Sigmoid colon (tissue), 4 donors: Measurements from ENCODE around the gene C1orf35.

Experiments used
- EP300 ChIP-seq, 4 donors: sonication (generic); formaldehyde crosslinking; IDR thresholded peaks; one replicate each; pipeline ENCODE4 v1.6.1; 2017; ENCODE audit warnings: antibody characterized with exemption in 4 of 4
- POLR2AphosphoS5 ChIP-seq, 4 donors: sonication (generic); formaldehyde crosslinking; IDR thresholded peaks; one replicate each; pipeline ENCODE4 v1.6.1; 2017; ENCODE audit warnings: antibody characterized with exemption in 4 of 4
- TF ChIP-seq, protein P1 (sequence below), 4 experiments: fragments of 450-650 bp in 3 of 4; fragments of 200-600 bp in 1 of 4; IDR thresholded peaks; one replicate each; pipeline ENCODE4 v1.5.1; 2016 to 2019; ENCODE audit warnings: antibody characterized with exemption in 4 of 4, mild to moderate bottlenecking in 3 of 4, moderate library complexity in 2 of 4

DNA sequence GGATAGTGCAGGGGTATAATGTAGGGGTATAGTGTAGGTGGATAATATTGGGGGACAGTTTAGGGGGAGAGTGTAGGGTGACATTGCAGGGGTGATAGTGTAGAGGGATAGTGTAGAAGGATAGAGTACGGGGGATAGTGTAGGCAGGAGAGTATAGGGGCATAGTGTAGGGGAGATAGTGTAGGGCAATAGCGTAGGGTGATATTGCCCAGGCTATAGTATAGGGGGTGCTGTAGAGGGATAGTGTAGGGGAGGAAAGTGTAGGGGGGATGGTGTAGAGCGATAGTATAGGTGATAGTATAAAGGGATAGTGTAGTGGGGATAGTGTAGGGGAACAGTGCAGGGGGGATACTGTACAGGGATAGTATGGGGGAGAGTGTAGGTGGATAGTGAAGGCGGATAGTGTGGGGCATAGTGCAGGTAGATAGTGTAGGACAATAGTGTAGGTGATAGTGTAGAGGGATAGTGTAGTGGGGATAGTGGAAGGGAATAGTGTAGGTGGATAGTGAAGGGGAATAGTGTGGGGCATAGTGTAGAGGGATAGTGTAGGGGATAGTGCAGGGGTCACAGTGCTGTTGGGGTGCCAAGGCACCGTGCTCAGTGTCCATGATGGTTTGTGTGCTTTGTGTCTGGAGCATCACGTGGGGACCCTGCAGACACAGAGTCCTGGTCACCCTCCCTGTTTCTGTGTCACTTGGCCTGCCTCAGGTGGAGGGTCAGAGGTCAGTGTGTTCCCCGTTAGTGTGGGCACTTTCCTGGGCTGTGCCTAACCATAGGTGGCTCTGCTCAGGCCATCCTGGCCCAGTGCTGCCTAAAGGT is 31.1 kb downstream of the C1orf35 start:
- TF ChIP-seq, protein P1, sequence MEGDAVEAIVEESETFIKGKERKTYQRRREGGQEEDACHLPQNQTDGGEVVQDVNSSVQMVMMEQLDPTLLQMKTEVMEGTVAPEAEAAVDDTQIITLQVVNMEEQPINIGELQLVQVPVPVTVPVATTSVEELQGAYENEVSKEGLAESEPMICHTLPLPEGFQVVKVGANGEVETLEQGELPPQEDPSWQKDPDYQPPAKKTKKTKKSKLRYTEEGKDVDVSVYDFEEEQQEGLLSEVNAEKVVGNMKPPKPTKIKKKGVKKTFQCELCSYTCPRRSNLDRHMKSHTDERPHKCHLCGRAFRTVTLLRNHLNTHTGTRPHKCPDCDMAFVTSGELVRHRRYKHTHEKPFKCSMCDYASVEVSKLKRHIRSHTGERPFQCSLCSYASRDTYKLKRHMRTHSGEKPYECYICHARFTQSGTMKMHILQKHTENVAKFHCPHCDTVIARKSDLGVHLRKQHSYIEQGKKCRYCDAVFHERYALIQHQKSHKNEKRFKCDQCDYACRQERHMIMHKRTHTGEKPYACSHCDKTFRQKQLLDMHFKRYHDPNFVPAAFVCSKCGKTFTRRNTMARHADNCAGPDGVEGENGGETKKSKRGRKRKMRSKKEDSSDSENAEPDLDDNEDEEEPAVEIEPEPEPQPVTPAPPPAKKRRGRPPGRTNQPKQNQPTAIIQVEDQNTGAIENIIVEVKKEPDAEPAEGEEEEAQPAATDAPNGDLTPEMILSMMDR (IDR thresholded peaks at IDR 0.05): no peak
- TF ChIP-seq EP300 (IDR thresholded peaks at IDR 0.05) (no peak), POLR2AphosphoS5 (IDR thresholded peaks at IDR 0.05) (no peak)
